Activated T-helper 1 cell treated with anti-CD3 and anti-CD28 coated beads, Interleukin-2, amount 50 U/mL, for 16 hours (primary cell): ENCODE measurements around the gene SVOP.
"Not testable (repeated sequence)": the region's sequence is repeated elsewhere in the genome, so short reads cannot be mapped to it uniquely, and the experiment has no call there.

Experiments
- DNase-seq, 2 donors: peaks; one replicate each; pipeline ENCODE4 v3.0.0-alpha.2; 2020; ENCODE audit warnings: low read depth in 1 of 2, low spot score in 1 of 2

Gene SVOP

GRCh38 chr12:108896336-108896735 is 124.5 kb downstream of the SVOP start:
- DNase-seq = no peak

- DNase-seq = no peak
These were observed 125.6 kb downstream of the SVOP start for GRCh38 chr12:108895220-108895802.

- no peak for DNase-seq
These were observed 130.7 kb downstream of the SVOP start for GRCh38 chr12:108890208-108890607.

- DNase-seq = no peak
These were observed 132.8 kb downstream of the SVOP start for GRCh38 chr12:108888031-108888430.

GRCh38 chr12:108886873-108887629 is 133.8 kb downstream of the SVOP start:
- DNase-seq = no peak

GRCh38 chr12:108884116-108885012 is 136.5 kb downstream of the SVOP start:
- peak; percentile 30 to 42 for DNase-seq

GRCh38 chr12:108881953-108882352 is 138.9 kb downstream of the SVOP start:
- DNase-seq = no peak

GRCh38 chr12:108879615-108880254 is 141.1 kb downstream of the SVOP start, which contains the start of gene DAO:
TSS of gene DAO (plus strand) at chr12:108880092. CDS start at chr12:108885007, 4,915 bp downstream.
- DNase-seq = no peak

GRCh38 chr12:108876550-108876949 is 144.3 kb downstream of the SVOP start:
- DNase-seq = no peak

- DNase-seq = no peak
These were observed 145.0 kb downstream of the SVOP start for GRCh38 chr12:108875682-108876361.

GRCh38 chr12:108875280-108875679 is 145.6 kb downstream of the SVOP start:
- no peak for DNase-seq

- DNase-seq = no peak
These were observed 152.1 kb downstream of the SVOP start for GRCh38 chr12:108868781-108869180.

- not testable (repeated sequence) for DNase-seq
These were observed 154.8 kb downstream of the SVOP start for GRCh38 chr12:108866083-108866482.

- no peak for DNase-seq
These were observed 155.7 kb downstream of the SVOP start for GRCh38 chr12:108865169-108865568.

- DNase-seq = no peak
These were observed 158.3 kb downstream of the SVOP start for GRCh38 chr12:108862588-108862959.

GRCh38 chr12:108861878-108862587 is 158.8 kb downstream of the SVOP start:
- DNase-seq = no peak

GRCh38 chr12:108860443-108860842 is 160.4 kb downstream of the SVOP start:
- no peak for DNase-seq

- no peak for DNase-seq
These were observed 161.0 kb downstream of the SVOP start for GRCh38 chr12:108859923-108860291.

GRCh38 chr12:108859141-108859922 is 161.5 kb downstream of the SVOP start:
- DNase-seq = not testable (repeated sequence)
